Suprapubic skin (tissue), 4 donors: Measurements from ENCODE around the gene PEX1. TPM values are rescaled to one million over a fixed set of nuclear protein-coding genes. Genes with fewer than 3 reads are reported as not detected.
"Not testable (repeated sequence)": the region's sequence is repeated elsewhere in the genome, so short reads cannot be mapped to it uniquely, and the experiment has no call there.

ENCODE experiments used
- DNase-seq, 2 donors: peaks; one replicate each; pipeline ENCODE4 v3.0.0-alpha.2; 2019; ENCODE audit warnings: low spot score in 2 of 2
- H3K27ac ChIP-seq: fragments of 200-600 bp; sonication (generic); one replicate; pipeline ENCODE4 v1.5.1; 2019
- H3K27me3 ChIP-seq: fragments of 200-600 bp; sonication (generic); one replicate; pipeline ENCODE4 v1.5.1; 2019
- H3K36me3 ChIP-seq: fragments of 200-600 bp; sonication (generic); one replicate; pipeline ENCODE4 v1.5.1; 2019
- H3K4me1 ChIP-seq: fragments of 200-600 bp; sonication (generic); one replicate; pipeline ENCODE4 v1.5.1; 2019
- H3K4me3 ChIP-seq: fragments of 200-600 bp; sonication (generic); one replicate; pipeline ENCODE4 v1.5.1; 2019; ENCODE audit warnings: mild to moderate bottlenecking
- H3K9me3 ChIP-seq: fragments of 200-600 bp; sonication (generic); one replicate; pipeline ENCODE4 v1.5.1; 2019
- CTCF ChIP-seq, 2 donors: fragments of 200-600 bp in 1 of 2; fragments of 450-650 bp in 1 of 2; sonication (generic) in 1 of 2; IDR thresholded peaks; one replicate each; pipeline ENCODE4 v1.5.1; 2016 to 2019; ENCODE audit warnings: antibody characterized with exemption in 2 of 2, mild to moderate bottlenecking in 1 of 2, moderate library complexity in 1 of 2
- EP300 ChIP-seq: sonication (generic); formaldehyde crosslinking; IDR thresholded peaks from one replicate; pipeline ENCODE4 v1.6.1; 2017; ENCODE audit warnings: antibody characterized with exemption
- POLR2A ChIP-seq, 2 donors: fragments of 450-650 bp; IDR thresholded peaks; one replicate each; pipeline ENCODE4 v1.6.1; 2017; ENCODE audit warnings: antibody characterized with exemption in 2 of 2, mild to moderate bottlenecking in 2 of 2, moderate library complexity in 2 of 2
- POLR2AphosphoS5 ChIP-seq, 3 donors: sonication (generic); formaldehyde crosslinking; IDR thresholded peaks; one replicate each; pipeline ENCODE4 v1.6.1; 2017; ENCODE audit warnings: antibody characterized with exemption in 3 of 3
- WGBS: methylation state at CpG from one replicate; pipeline ENCODE4 v1.1.5; 2018; 5-methylcytosine and 5-hydroxymethylcytosine counted together
- total RNA-seq, 4 donors: library from RNA; depleted of rRNA; stranded (reverse); fragments of >200 nt; gene quantifications; one replicate each; pipeline ENCODE4 v1.1.0, GENCODE V29; 2016

PEX1 gene
- total RNA-seq, 4 donors from 2014 or later: 20.4 to 66.3 (median 21.6) TPM

GRCh38 chr7:92487804-92488203, 40.5 kb downstream of the PEX1 start:
- no peaks in the 10 kb centered on the region for H3K4me1 ChIP-seq
- no peaks in the 10 kb centered on the region for H3K27me3 ChIP-seq
- H3K4me3 ChIP-seq: no peak overlapping the region
- peaks cover 83% of the 10 kb centered on the region for H3K36me3 ChIP-seq
- no peaks in the 10 kb centered on the region for H3K9me3 ChIP-seq
- H3K27ac ChIP-seq: no peak overlapping the region
- DNase-seq: no peak
- TF ChIP-seq CTCF (IDR thresholded peaks at IDR 0.05) (no peak), POLR2A (IDR thresholded peaks at IDR 0.05) (no peak), POLR2AphosphoS5 (IDR thresholded peaks at IDR 0.05) (no peak), EP300 (no peak)

DNA sequence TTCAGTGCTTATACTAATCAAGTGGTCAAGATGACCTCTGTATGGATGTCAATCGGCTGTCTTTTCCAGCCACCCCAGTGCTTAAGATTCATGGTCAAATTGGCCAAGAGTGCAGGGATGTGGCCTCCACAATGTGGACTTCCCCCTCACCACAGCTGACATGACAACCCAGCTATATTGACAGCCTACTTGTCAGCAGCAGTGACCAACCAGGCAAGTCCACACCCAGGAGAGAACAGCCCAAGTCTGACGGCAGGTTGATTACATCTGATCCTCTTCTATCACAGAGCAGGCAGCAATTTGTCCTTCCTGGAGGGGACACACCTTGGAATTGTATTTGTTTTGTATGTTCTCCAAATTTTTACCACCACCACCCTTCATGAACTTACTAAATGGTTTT, 42.3 kb downstream of the PEX1 start:
- Histone ChIP-seq H3K9me3 (no peaks in the 10 kb centered on the region), H3K27me3 (no peaks in the 10 kb centered on the region), H3K4me1 (no peaks in the 10 kb centered on the region), H3K27ac (no peak overlapping the region), H3K36me3 (peaks cover 70% of the 10 kb centered on the region), H3K4me3 (no peak overlapping the region)
- 55% methylated on average over 2 of the region's 2 CpGs for WGBS
- TF ChIP-seq POLR2AphosphoS5 (IDR thresholded peaks at IDR 0.05): no peak
- TF ChIP-seq EP300: no peak
- no peak for TF ChIP-seq CTCF (IDR thresholded peaks at IDR 0.05)
- no peak for TF ChIP-seq POLR2A (IDR thresholded peaks at IDR 0.05)
- DNase-seq: no peak

- TF ChIP-seq POLR2A (IDR thresholded peaks at IDR 0.05) (no peak), POLR2AphosphoS5 (IDR thresholded peaks at IDR 0.05) (no peak), CTCF (IDR thresholded peaks at IDR 0.05) (no peak), EP300 (no peak)
- Histone ChIP-seq H3K27me3 (no peaks in the 10 kb centered on the region), H3K4me1 (no peaks in the 10 kb centered on the region), H3K27ac (no peak overlapping the region), H3K9me3 (no peaks in the 10 kb centered on the region), H3K36me3 (peaks cover 64% of the 10 kb centered on the region), H3K4me3 (no peak overlapping the region)
- no peak for DNase-seq
- WGBS: 100% methylated on average over 2 of the region's 2 CpGs
Measured at GRCh38 chr7:92485267-92485892, 42.9 kb downstream of the PEX1 start.

GRCh38 chr7:92484226-92484625, 44.1 kb downstream of the PEX1 start:
- not testable (repeated sequence) for H3K27ac ChIP-seq, H3K4me1 ChIP-seq, H3K9me3 ChIP-seq, H3K4me3 ChIP-seq, DNase-seq, H3K27me3 ChIP-seq
- peaks cover 53% of the 10 kb centered on the region for H3K36me3 ChIP-seq
- 95% methylated on average over 6 of the region's 6 CpGs for WGBS

DNA sequence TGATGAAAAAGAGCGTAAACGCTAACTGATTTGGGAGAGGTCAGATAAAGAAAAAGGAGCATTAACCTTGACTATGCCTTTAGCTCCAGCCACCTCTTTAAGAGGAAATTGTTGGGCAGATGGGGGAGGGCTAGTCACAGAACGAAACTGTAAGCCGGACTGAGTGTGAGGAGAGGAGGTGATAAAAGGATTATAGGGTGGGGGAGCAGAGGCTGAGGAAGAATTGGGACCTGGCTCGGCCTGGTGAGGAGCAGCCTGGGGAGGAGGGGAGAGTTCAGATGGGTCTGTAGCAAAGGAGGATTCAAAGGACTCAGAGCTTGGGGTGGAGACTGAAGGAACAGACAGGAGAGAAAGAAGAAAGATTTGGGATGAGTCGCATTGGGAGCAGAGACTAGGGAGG, 44.7 kb downstream of the PEX1 start:
- not testable (repeated sequence) for H3K9me3 ChIP-seq, H3K4me3 ChIP-seq, H3K4me1 ChIP-seq, H3K27ac ChIP-seq, DNase-seq, H3K27me3 ChIP-seq
- 86% methylated on average over 6 of the region's 6 CpGs for WGBS
- peaks cover 47% of the 10 kb centered on the region for H3K36me3 ChIP-seq

- H3K36me3 ChIP-seq, H3K4me1 ChIP-seq, H3K27ac ChIP-seq, DNase-seq, H3K27me3 ChIP-seq, H3K9me3 ChIP-seq, H3K4me3 ChIP-seq: not testable (repeated sequence)
- 97% methylated on average over 4 of the region's 4 CpGs for WGBS
Measured at GRCh38 chr7:92479146-92479545, 49.2 kb downstream of the PEX1 start.

- Histone ChIP-seq H3K36me3 (peaks cover 10% of the 10 kb centered on the region), H3K27ac (no peak overlapping the region), H3K4me1 (no peaks in the 10 kb centered on the region), H3K9me3 (no peaks in the 10 kb centered on the region), H3K27me3 (no peaks in the 10 kb centered on the region), H3K4me3 (no peak overlapping the region)
- DNase-seq: no peak
- TF ChIP-seq CTCF (IDR thresholded peaks at IDR 0.05): no peak
- TF ChIP-seq POLR2A (IDR thresholded peaks at IDR 0.05): no peak
- TF ChIP-seq POLR2AphosphoS5 (IDR thresholded peaks at IDR 0.05): no peak
- TF ChIP-seq EP300: no peak
- WGBS: 87% methylated on average over 4 of the region's 4 CpGs
Measured at GRCh38 chr7:92478711-92479110, 49.6 kb downstream of the PEX1 start.
